HEK293 (cell line): ENCODE measurements around the gene TUBGCP6.
A peak's percentile ranks its signal among the peaks of the same experiment; 100 is the strongest.

Source experiments
- CTCF ChIA-PET: fragments of 350-600 bp; formaldehyde crosslinking; extraction: SDS; loops from one replicate; lab custom pipeline; 2021; ENCODE audit warnings: antibody characterized with exemption; lab: Yijun Ruan, JAX
- POLR2A ChIA-PET: fragments of 300-600 bp; formaldehyde crosslinking; extraction: SDS; loops from one replicate; lab custom pipeline; 2020; ENCODE audit warnings: antibody characterized with exemption, inconsistent platforms; lab: Yijun Ruan, JAX
- H3K27ac ChIP-seq: fragments of 200-500 bp; sonication (Bioruptor generic); 2 replicates; pipeline ENCODE4 v1.5.1; 2014; ENCODE audit warnings: low read depth, low read length, control low read depth, inconsistent platforms; ENCODE audit errors: extremely low read depth
- H3K36me3 ChIP-seq, 2 experiments: fragments of 200-500 bp in 1 of 2; sonication (Bioruptor generic) in 1 of 2; 1 replicate in 1 of 2; 2 replicates in 1 of 2; pipeline ENCODE4 v1.5.1; 2014 to 2017; ENCODE audit warnings: inconsistent platforms in 2 of 2, low read length in 2 of 2; ENCODE audit not compliant: control insufficient read depth in 2 of 2, insufficient read depth in 1 of 2
- H3K4me1 ChIP-seq: fragments of 200-500 bp; sonication (Bioruptor generic); 2 replicates; pipeline ENCODE4 v1.5.1; 2014; ENCODE audit warnings: mild to moderate bottlenecking, low read length, inconsistent platforms; ENCODE audit not compliant: control insufficient read depth, insufficient read depth
- H3K4me3 ChIP-seq: 2 replicates; pipeline ENCODE4 v1.5.1; 2011; ENCODE audit warnings: low read depth, mild to moderate bottlenecking, control low read depth, low read length, moderate library complexity
- H3K9me3 ChIP-seq: fragments of 200-500 bp; sonication (Bioruptor generic); 2 replicates; pipeline ENCODE4 v1.5.1; 2014; ENCODE audit warnings: low read depth, low read length, inconsistent platforms; ENCODE audit not compliant: control insufficient read depth, insufficient read depth
- EGR2 ChIP-seq: fragments of 450-650 bp; formaldehyde crosslinking; IDR thresholded peaks from 2 replicates; pipeline ENCODE4 v1.5.1; 2016; ENCODE audit warnings: low read depth, missing biosample characterization, missing genetic modification characterization
- GLIS1 ChIP-seq: fragments of 450-650 bp; formaldehyde crosslinking; IDR thresholded peaks from 2 replicates; pipeline ENCODE4 v1.5.1; 2016; ENCODE audit warnings: missing biosample characterization, missing genetic modification characterization
- GLIS2 ChIP-seq: fragments of 450-650 bp; formaldehyde crosslinking; IDR thresholded peaks from 2 replicates; pipeline ENCODE4 v1.5.1; 2016; ENCODE audit warnings: missing biosample characterization, missing genetic modification characterization
- HIC1 ChIP-seq: fragments of 450-650 bp; formaldehyde crosslinking; IDR thresholded peaks from 2 replicates; pipeline ENCODE4 v1.5.1; 2016; ENCODE audit warnings: missing biosample characterization, missing genetic modification characterization
- KLF8 ChIP-seq: fragments of 450-650 bp; formaldehyde crosslinking; IDR thresholded peaks from 2 replicates; pipeline ENCODE4 v1.5.1; 2016; ENCODE audit warnings: missing biosample characterization, missing genetic modification characterization
- KLF9 ChIP-seq: fragments of 450-650 bp; formaldehyde crosslinking; IDR thresholded peaks from 2 replicates; pipeline ENCODE4 v1.5.1; 2016; ENCODE audit warnings: missing biosample characterization, missing genetic modification characterization, low read depth
- OSR2 ChIP-seq: fragments of 450-650 bp; formaldehyde crosslinking; IDR thresholded peaks from 2 replicates; pipeline ENCODE4 v1.5.1; 2016; ENCODE audit warnings: missing biosample characterization, missing genetic modification characterization
- PRDM2 ChIP-seq: fragments of 450-650 bp; formaldehyde crosslinking; IDR thresholded peaks from 2 replicates; pipeline ENCODE4 v1.5.1; 2016; ENCODE audit warnings: missing biosample characterization, missing genetic modification characterization, borderline replicate concordance
- SP2 ChIP-seq: fragments of 450-650 bp; formaldehyde crosslinking; IDR thresholded peaks from 2 replicates; pipeline ENCODE4 v1.5.1; 2016; ENCODE audit warnings: missing biosample characterization, missing genetic modification characterization
- SP3 ChIP-seq: fragments of 450-650 bp; formaldehyde crosslinking; IDR thresholded peaks from 2 replicates; pipeline ENCODE4 v1.5.1; 2016; ENCODE audit warnings: missing biosample characterization, missing genetic modification characterization
- ZBTB21 ChIP-seq: fragments of 450-650 bp; formaldehyde crosslinking; IDR thresholded peaks from 2 replicates; pipeline ENCODE4 v1.5.1; 2017; ENCODE audit warnings: missing biosample characterization, missing genetic modification characterization
- ZEB2 ChIP-seq: fragments of 450-650 bp; formaldehyde crosslinking; IDR thresholded peaks from 2 replicates; pipeline ENCODE4 v1.5.1; 2016; ENCODE audit warnings: missing biosample characterization, missing genetic modification characterization
- ZNF114 ChIP-seq: fragments of 450-650 bp; formaldehyde crosslinking; IDR thresholded peaks from 2 replicates; pipeline ENCODE4 v1.5.0; 2017; ENCODE audit warnings: missing biosample characterization, missing genetic modification characterization
- ZNF341 ChIP-seq: fragments of 450-650 bp; formaldehyde crosslinking; IDR thresholded peaks from 2 replicates; pipeline ENCODE4; 2016; ENCODE audit warnings: low read depth, missing biosample characterization, missing genetic modification characterization
- ZNF398 ChIP-seq: fragments of 450-650 bp; formaldehyde crosslinking; IDR thresholded peaks from 2 replicates; pipeline ENCODE4 v1.5.1; 2017; ENCODE audit warnings: missing biosample characterization, missing genetic modification characterization
- ZNF423 ChIP-seq: fragments of 450-650 bp; formaldehyde crosslinking; IDR thresholded peaks from 2 replicates; pipeline ENCODE4 v1.5.1; 2016; ENCODE audit warnings: missing biosample characterization, missing genetic modification characterization
- ZNF600 ChIP-seq: fragments of 450-650 bp; formaldehyde crosslinking; IDR thresholded peaks from 2 replicates; pipeline ENCODE4 v1.5.1; 2016; ENCODE audit warnings: missing biosample characterization, missing genetic modification characterization
- ZNF639 ChIP-seq: fragments of 450-650 bp; formaldehyde crosslinking; IDR thresholded peaks from 2 replicates; pipeline ENCODE4 v1.5.1; 2016; ENCODE audit warnings: missing biosample characterization, missing genetic modification characterization
- ZNF645 ChIP-seq: fragments of 450-650 bp; formaldehyde crosslinking; IDR thresholded peaks from 2 replicates; pipeline ENCODE4; 2016; ENCODE audit warnings: missing biosample characterization, missing genetic modification characterization
- ZNF837 ChIP-seq: fragments of 450-650 bp; formaldehyde crosslinking; IDR thresholded peaks from 2 replicates; pipeline ENCODE4 v1.5.1; 2016; ENCODE audit warnings: missing biosample characterization, missing genetic modification characterization
- ZSCAN23 ChIP-seq: fragments of 450-650 bp; formaldehyde crosslinking; IDR thresholded peaks from 2 replicates; pipeline ENCODE4 v1.5.1; 2016; ENCODE audit warnings: missing biosample characterization, missing genetic modification characterization

Gene TUBGCP6

GRCh38 chr22:50260801-50261614 is 16.2 kb upstream of the TUBGCP6 start (continued):
- TF ChIP-seq ZBTB21 (tag by site-specific recombination) (no peak), EGR2 (no peak), ZNF837 (no peak), SP2 (tag by site-specific recombination) (peak; percentile 61), ZNF341 (tag by site-specific recombination) (0 out of 2 replicates have a peak, but pooled peaks have one; percentile 48), PRDM2 (tag by site-specific recombination) (no peak), KLF8 (tag by site-specific recombination) (peak; percentile 88), ZNF423 (tag by site-specific recombination) (peak; percentile 36; the same call in 1 of the 2 replicates), HIC1 (tag by site-specific recombination) (0 out of 2 replicates have a peak, but pooled peaks have one; percentile 9), OSR2 (tag by site-specific recombination) (0 out of 2 replicates have a peak, but pooled peaks have one; percentile 21), KLF9 (peak; percentile 68), SP3 (tag by site-specific recombination) (peak; percentile 81), ZEB2 (0 out of 2 replicates have a peak, but pooled peaks have one; percentile 53), ZNF639 (tag by site-specific recombination) (no peak), GLIS2 (tag by site-specific recombination) (peak; percentile 90)

GRCh38 chr22:50260434-50260800 is 15.6 kb upstream of the TUBGCP6 start:
- H3K9me3 ChIP-seq = no peaks in the 10 kb centered on the region
- TF ChIP-seq ZSCAN23 = no peak
- TF ChIP-seq ZNF398 (tag by site-specific recombination) = peak; percentile 8; the same call in 1 of the 2 replicates
- peak; percentile 84 for TF ChIP-seq ZNF600 (tag by site-specific recombination)
- TF ChIP-seq ZNF645 (tag by site-specific recombination) = no peak
- peak; percentile 80 for TF ChIP-seq GLIS1
- no peak for TF ChIP-seq ZNF114 (tag by site-specific recombination)
- TF ChIP-seq, all 188 proteins: peak for 3
- Histone ChIP-seq H3K27ac (peak overlapping the region; percentile 87; the same call in 1 of the 2 replicates), H3K36me3 (peaks cover 0 to 42% of the 10 kb centered on the region in 2 experiments; a peak in 2 of 3 replicates), H3K4me3 (peak overlapping the region; percentile 59), H3K4me1 (peaks cover 11% of the 10 kb centered on the region)
- ChIA-PET CTCF (interaction anchor here (1.4 kb wide), 1 partner anchor 9 kb away, joined by 4 read pairs; no protein-coding TSS in a partner anchor), POLR2A (interaction anchor here (0.7 to 2.7 kb wide), 6 partner anchors 10 to 82 kb away, joined by 3 to 20 read pairs (median 4); partner anchors contain the start of genes HDAC10 and TUBGCP6)
